ENCODE measurements around the gene ERBB2.
"Not testable (repeated sequence)": the region's sequence is repeated elsewhere in the genome, so short reads cannot be mapped to it uniquely, and the experiment has no call there.

The ERBB2 gene

DNA sequence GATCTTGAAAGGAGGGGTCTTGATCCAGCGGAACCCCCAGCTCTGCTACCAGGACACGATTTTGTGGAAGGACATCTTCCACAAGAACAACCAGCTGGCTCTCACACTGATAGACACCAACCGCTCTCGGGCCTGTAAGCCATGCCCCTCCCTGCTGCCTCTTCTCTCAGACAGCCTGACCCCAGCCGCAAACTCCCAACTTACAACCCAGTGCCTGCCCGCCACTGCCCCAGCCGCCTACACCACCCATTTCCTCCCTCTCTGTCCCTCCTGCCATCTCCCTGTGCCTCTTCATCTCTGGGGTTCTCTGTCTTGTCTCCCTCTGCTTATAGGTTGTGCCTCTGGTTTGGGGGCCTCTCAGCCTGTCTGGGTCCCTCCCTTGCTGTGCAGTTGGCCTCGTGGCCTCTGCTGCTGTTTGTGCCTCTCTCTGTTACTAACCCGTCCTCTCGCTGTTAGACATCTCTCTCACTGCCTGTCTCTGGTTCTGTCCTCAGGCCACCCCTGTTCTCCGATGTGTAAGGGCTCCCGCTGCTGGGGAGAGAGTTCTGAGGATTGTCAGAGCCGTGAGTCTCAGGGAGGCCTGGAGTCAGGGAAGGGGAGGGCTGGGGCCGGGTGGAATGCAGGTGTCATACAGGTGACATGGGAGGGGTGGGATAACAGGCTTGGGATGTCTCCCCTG is 9.6 kb downstream of the ERBB2 start:
- Histone ChIP-seq H3K36me3 (no peaks in the 10 kb centered on the region), H3K27me3 (no peaks in the 10 kb centered on the region), H3K4me2 (peak overlapping the region; percentile 92), H3K4me3 (peak overlapping the region; percentile 32; the same call in 1 of the 2 replicates), H3K9ac (peak overlapping the region; percentile 62), H3K27ac (peak overlapping the region; percentile 77), H4K20me1 (no peaks in the 10 kb centered on the region), H3K9me3 (no peaks in the 10 kb centered on the region), H3K4me1 (peaks cover 87% of the 10 kb centered on the region)
- TF ChIP-seq Cebpa-rat (IDR thresholded peaks at IDR 0.05), result no peak

DNA sequence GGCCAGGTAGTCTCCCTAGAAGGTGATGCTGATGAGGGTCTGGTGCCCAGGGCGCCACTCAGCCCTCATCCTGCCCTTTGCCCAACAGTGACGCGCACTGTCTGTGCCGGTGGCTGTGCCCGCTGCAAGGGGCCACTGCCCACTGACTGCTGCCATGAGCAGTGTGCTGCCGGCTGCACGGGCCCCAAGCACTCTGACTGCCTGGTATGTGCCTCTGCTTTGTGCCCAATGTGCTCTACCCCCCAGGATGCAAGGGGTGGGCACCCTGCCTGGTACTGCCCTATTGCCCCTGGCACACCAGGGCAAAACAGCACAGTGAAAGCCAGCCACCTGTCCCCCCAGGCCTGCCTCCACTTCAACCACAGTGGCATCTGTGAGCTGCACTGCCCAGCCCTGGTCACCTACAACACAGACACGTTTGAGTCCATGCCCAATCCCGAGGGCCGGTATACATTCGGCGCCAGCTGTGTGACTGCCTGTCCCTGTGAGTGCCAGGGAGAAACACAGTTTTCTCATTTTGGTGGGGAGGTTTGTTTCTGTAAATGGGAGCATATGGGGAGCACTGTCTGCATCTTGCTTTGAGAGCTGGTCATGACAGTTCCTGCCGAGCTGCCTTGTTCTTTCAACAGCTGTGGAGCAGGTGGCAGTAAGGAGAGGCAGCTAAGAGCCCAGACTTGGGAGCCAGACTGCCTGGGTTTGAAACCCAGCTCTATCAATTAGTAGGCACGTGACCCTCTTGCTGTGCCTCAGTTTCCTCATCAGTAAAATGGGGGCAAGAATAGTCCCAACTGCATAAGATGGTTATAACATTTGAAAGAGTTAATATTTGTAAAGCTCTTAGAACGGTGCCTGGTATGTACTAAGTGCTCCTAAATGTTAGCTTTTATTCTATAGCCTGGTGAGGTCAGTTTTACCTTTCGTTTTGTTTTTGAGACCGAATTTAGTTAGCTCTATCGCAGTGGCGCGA is 10.4 kb downstream of the ERBB2 start:
- peak overlapping the region; percentile 62 for H3K9ac ChIP-seq
- H3K36me3 ChIP-seq, result no peaks in the 10 kb centered on the region
- peaks cover 78% of the 10 kb centered on the region for H3K4me1 ChIP-seq
- no peak for TF ChIP-seq Cebpa-rat (IDR thresholded peaks at IDR 0.05)
- peak overlapping the region; percentile 32; the same call in 1 of the 2 replicates for H3K4me3 ChIP-seq
- H3K27me3 ChIP-seq, result no peaks in the 10 kb centered on the region
- peak overlapping the region; percentile 77 for H3K27ac ChIP-seq
- peak overlapping the region; percentile 92 for H3K4me2 ChIP-seq
- no peaks in the 10 kb centered on the region for H3K9me3 ChIP-seq
- no peaks in the 10 kb centered on the region for H4K20me1 ChIP-seq

DNA sequence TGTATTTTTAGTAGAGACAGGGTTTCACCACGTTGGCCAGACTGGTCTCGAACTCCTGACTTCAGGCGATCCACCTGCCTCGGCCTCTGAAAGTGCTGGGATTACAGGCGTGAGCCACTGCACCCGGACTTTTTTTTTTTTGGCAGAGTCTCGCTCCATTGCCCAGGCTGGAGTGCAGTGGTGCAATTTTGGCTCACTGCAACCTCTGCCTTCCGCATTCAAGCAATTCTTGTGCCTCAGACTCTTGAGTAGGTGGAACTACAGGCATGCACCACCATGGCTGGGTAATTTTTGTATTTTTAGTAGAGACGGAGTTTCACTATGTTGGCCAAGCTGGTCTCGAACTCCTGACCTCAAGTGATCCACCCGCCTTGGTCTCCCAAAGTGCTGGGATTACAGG is 11.2 kb downstream of the ERBB2 start:
- not testable (repeated sequence) for H3K9me3 ChIP-seq, H3K36me3 ChIP-seq, H3K27ac ChIP-seq, H3K9ac ChIP-seq, H3K27me3 ChIP-seq, H3K4me3 ChIP-seq, H4K20me1 ChIP-seq
- peak overlapping the region; percentile 92 for H3K4me2 ChIP-seq
- peaks cover 74% of the 10 kb centered on the region for H3K4me1 ChIP-seq

DNA sequence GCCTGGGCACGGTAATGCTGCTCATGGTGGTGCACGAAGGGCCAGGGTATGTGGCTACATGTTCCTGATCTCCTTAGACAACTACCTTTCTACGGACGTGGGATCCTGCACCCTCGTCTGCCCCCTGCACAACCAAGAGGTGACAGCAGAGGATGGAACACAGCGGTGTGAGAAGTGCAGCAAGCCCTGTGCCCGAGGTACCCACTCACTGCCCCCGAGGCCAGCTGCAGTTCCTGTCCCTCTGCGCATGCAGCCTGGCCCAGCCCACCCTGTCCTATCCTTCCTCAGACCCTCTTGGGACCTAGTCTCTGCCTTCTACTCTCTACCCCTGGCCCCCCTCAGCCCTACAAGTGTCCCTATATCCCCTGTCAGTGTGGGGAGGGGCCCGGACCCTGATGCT is 12.0 kb downstream of the ERBB2 start:
- Histone ChIP-seq H3K4me1 (peaks cover 74% of the 10 kb centered on the region), H3K4me2 (peak overlapping the region; percentile 92), H3K36me3 (no peaks in the 10 kb centered on the region), H3K9me3 (no peaks in the 10 kb centered on the region), H4K20me1 (no peaks in the 10 kb centered on the region), H3K27me3 (no peaks in the 10 kb centered on the region), H3K4me3 (no peak overlapping the region), H3K9ac (no peak overlapping the region), H3K27ac (no peak overlapping the region)
- no peak for TF ChIP-seq Cebpa-rat (IDR thresholded peaks at IDR 0.05)

DNA sequence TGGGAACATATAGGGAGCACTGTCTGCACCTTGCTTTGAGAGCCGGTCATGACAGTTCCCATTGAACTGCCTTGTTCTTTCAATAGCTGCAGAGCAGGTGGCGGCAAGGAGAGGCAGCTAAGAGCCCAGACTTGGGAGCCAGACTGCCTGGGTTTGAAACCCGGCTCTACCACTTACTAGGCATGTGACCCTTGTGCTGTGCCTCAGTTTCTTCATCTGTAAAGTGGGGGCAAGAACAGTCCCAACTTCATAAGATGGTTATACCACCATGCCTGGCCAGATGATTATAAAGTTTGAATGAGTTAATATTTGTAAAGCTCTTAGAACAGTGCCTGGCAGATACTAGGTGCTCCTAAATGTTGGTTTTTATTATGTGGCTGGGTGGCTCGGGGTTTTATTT is 14.4 kb downstream of the ERBB2 start:
- Histone ChIP-seq H3K36me3 (no peaks in the 10 kb centered on the region), H3K9ac (no peak overlapping the region), H3K9me3 (no peaks in the 10 kb centered on the region), H4K20me1 (no peaks in the 10 kb centered on the region), H3K4me1 (peaks cover 64% of the 10 kb centered on the region), H3K27me3 (no peaks in the 10 kb centered on the region), H3K4me2 (no peak overlapping the region), H3K27ac (no peak overlapping the region), H3K4me3 (no peak overlapping the region)
- TF ChIP-seq Cebpa-rat (IDR thresholded peaks at IDR 0.05), result no peak

DNA sequence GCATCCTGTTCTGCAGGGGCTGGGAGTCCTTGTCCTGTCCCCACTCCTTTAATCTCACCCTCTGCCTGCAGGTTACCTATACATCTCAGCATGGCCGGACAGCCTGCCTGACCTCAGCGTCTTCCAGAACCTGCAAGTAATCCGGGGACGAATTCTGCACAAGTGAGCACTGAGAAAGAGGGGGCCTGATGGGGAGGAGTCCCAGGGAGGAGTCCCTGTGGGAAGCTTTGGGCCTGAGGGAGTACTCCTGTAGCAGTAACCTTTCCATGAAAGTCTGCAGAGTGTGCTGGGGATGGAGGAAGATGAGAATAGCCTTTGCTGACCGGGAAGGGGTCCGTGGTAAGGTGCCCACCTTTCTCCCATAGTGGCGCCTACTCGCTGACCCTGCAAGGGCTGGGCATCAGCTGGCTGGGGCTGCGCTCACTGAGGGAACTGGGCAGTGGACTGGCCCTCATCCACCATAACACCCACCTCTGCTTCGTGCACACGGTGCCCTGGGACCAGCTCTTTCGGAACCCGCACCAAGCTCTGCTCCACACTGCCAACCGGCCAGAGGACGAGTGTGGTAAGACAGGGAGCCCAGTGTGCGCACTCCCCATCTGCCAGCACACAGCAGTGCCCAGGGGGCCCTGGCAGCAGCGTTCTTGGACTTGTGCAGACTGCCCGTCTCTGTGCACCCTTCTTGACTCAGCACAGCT is 15.7 kb downstream of the ERBB2 start:
- Histone ChIP-seq H3K4me2 (no peak overlapping the region), H3K9ac (no peak overlapping the region), H3K36me3 (no peaks in the 10 kb centered on the region), H3K9me3 (no peaks in the 10 kb centered on the region), H4K20me1 (no peaks in the 10 kb centered on the region), H3K27ac (no peak overlapping the region), H3K4me3 (no peak overlapping the region), H3K27me3 (no peaks in the 10 kb centered on the region), H3K4me1 (peaks cover 51% of the 10 kb centered on the region)
- TF ChIP-seq Cebpa-rat (IDR thresholded peaks at IDR 0.05), result no peak

DNA sequence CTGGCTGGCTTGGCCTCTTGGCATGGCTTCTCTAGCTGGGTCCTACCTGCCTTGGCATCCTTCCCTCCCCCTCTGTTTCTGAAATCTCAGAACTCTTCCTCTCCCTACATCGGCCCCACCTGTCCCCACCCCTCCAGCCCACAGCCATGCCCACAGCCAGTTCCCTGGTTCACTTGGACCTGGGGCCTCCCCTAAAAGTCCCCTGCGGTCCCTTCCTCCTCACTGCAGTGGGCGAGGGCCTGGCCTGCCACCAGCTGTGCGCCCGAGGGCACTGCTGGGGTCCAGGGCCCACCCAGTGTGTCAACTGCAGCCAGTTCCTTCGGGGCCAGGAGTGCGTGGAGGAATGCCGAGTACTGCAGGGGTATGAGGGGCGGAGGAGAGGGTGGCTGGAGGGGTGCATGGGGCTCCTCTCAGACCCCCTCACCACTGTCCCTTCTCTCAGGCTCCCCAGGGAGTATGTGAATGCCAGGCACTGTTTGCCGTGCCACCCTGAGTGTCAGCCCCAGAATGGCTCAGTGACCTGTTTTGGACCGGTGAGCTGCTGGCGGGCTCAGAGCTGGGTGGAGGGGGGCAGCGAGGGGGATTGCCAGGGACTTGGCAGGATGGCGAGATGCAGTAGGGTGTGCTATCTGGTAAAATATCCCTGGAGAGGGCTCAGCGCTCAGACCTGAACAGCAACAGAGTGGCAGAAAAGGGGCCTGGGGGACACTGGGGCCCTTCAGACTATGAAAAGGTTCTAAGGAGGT is 16.4 kb downstream of the ERBB2 start:
- H3K4me3 ChIP-seq, result no peak overlapping the region
- peak overlapping the region; percentile 45; the same call in 1 of the 2 replicates for H3K9ac ChIP-seq
- TF ChIP-seq Cebpa-rat (IDR thresholded peaks at IDR 0.05), result no peak
- no peaks in the 10 kb centered on the region for H3K27me3 ChIP-seq
- peak overlapping the region; percentile 44 for H3K4me2 ChIP-seq
- peak overlapping the region; percentile 31; the same call in 1 of the 2 replicates for H3K27ac ChIP-seq
- peaks cover 43% of the 10 kb centered on the region for H3K4me1 ChIP-seq
- H3K36me3 ChIP-seq, result no peaks in the 10 kb centered on the region
- H3K9me3 ChIP-seq, result no peaks in the 10 kb centered on the region
- H4K20me1 ChIP-seq, result no peaks in the 10 kb centered on the region

DNA sequence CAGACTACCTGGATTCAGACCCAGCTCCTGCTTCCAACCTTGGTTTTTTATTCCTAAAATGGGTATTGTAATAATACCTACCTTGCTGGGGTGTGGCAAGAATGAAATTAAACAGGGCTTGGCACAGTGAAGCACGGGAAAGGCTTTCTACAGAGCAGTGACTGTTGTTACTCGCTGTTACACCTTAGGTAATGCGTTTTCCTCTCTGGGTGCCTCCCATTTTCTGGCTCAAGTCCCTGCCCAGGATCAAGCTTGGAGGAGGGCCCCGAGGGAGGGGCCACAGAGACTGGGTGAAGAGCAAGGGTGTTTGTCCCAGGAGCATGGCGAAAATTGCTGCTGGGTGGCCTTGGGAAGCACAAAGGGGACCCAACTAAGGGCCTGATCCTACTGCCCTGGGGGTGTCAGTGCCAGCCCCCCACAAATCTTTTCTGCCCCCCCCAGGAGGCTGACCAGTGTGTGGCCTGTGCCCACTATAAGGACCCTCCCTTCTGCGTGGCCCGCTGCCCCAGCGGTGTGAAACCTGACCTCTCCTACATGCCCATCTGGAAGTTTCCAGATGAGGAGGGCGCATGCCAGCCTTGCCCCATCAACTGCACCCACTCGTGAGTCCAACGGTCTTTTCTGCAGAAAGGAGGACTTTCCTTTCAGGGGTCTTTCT is 17.1 kb downstream of the ERBB2 start:
- Histone ChIP-seq H3K9ac (peak overlapping the region; percentile 45; the same call in 1 of the 2 replicates), H3K36me3 (no peaks in the 10 kb centered on the region), H3K27me3 (no peaks in the 10 kb centered on the region), H3K4me1 (peaks cover 36% of the 10 kb centered on the region), H4K20me1 (no peaks in the 10 kb centered on the region), H3K4me2 (peak overlapping the region; percentile 44), H3K4me3 (no peak overlapping the region), H3K27ac (peak overlapping the region; percentile 31; the same call in 1 of the 2 replicates), H3K9me3 (no peaks in the 10 kb centered on the region)
- TF ChIP-seq Cebpa-rat (IDR thresholded peaks at IDR 0.05), result no peak

DNA sequence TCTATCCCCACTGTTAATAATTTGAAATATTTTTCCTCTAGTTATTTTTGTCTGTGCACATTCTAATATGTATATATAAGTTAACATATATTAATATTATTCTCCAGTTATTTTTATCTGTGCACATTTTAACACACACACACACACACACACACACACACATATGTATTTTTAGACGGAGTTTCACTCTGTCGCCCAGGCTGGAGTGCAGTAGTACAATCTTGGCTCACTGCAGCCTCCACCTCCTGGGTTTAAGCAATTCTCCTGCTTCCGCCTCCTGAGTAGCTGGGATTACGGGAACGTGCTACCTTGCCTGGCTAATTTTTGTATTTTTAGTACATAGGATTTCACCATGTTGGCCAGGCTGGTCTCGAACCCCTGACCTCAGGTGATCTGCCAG is 17.8 kb downstream of the ERBB2 start:
- no peak overlapping the region for H3K9ac ChIP-seq
- no peak for TF ChIP-seq Cebpa-rat (IDR thresholded peaks at IDR 0.05)
- H3K27ac ChIP-seq, result no peak overlapping the region
- H3K36me3 ChIP-seq, result no peaks in the 10 kb centered on the region
- peaks cover 29% of the 10 kb centered on the region for H3K4me1 ChIP-seq
- no peaks in the 10 kb centered on the region for H3K27me3 ChIP-seq
- H3K9me3 ChIP-seq, result no peaks in the 10 kb centered on the region
- H3K4me3 ChIP-seq, result no peak overlapping the region
- peak overlapping the region; percentile 53 for H3K4me2 ChIP-seq
- H4K20me1 ChIP-seq, result no peaks in the 10 kb centered on the region

Measured in BLaER1 (cell line).